GM21390 (cell line): ENCODE results near the gene NFS1.
"Not testable (repeated sequence)": the region's sequence is repeated elsewhere in the genome, so short reads cannot be mapped to it uniquely, and the experiment has no call there.

ENCODE experiments used
- ATAC-seq: cut with Tn5 transposase; IDR thresholded peaks from one replicate; pipeline ENCODE4 v1.9.1; 2021; ENCODE audit not compliant: unreplicated experiment

NFS1 gene

DNA sequence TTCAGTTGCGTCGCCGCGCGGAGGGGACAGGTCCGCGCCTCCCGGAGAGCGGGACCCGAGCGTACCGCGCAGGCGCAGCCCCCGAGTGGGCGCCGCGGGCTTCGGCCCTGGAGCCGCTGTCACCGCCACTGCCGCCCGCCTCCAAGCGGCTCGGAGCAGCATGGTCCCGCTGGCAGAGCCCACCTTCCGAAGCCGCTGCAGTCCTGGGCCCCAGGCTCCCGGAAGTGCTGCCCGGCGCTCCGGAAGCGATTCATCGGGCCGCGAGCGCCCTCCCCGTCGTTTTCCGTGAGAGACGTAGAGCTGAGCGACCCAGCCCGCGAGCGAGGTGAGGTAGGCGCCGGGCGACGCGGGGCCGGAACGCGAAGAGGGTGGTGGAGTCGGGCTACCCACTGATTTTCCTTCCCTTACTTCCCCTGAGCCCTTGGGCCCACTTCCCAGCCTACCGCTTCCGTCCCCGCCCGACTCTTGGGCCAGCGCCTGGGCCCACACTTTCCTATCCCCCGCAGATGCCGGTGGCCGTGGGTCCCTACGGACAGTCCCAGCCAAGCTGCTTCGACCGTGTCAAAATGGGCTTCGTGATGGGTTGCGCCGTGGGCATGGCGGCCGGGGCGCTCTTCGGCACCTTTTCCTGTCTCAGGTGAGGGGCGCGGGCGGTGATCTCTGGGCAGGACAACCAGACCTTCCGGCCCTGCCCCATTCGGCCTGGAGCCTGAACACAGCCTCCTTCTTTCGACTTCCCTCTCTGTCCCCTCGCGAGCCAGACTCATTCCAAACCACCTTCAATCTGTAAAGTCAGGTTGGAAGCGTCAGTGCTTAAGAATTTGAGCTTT is at the start of gene NFS1, which contains the start of gene ROMO1:
Gene NFS1, minus strand, starts transcription at position 226 of the 830 bp plus-strand sequence. Its CDS starts 64 bp downstream, at position 162.
Gene ROMO1, plus strand, starts transcription at position 279 of the 830 bp plus-strand sequence. Its CDS starts 228 bp downstream, at position 507.
- peak; percentile 74 for ATAC-seq

DNA sequence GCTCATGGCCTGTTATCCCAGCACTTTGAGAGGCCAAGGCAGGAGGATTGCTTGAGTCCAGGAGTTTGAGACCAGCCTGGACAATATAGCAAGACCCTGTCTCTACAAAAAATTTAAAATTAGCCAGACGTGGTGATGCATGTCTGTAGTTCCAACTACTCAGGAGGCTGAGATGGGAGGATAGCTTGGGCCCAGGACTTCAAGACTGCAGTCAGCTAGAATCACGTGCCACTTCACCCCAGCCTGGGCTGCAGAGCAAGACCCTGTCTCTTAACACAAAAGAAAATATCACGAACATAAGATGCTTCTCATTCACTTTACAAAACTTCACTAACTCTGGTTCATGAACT is 45.3 kb upstream of the NFS1 start:
- not testable (repeated sequence) for ATAC-seq

DNA sequence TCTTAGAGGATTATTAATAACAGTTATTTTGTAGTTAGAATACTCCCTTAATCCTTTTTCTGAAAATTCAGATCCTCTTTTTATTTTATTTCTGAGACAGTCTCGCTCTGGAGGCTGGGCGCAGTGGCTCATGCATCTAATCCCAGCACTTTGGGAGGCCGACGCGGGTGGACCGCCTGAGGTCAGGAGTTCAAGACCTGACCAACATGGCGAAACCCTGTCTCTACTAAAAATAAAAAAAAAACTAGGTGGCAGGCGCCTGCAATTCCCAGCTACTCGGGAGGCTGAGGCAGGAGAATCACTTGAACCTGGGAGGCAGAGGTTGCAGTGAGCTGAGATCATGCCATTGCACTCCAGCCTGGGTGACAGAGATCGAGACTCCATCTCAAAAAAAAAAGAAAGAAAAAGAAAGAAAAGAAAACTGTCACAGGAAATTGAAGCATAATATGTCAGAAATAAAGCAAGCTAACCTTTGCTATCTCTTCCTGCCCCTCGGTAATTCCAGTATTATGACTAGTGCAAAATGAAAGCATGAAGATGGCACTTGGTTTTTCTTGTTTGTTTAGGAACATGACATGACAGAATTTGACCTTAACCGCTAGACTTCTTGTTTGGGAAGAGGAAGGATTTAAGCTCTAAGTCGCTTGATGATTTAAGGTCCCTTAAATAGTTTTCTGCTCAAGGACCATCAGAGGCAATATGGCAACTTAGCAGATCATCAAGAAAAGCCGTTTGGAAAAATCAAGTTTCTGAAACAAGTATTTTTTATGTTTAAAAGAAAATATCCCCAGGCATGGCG is 44.7 kb upstream of the NFS1 start:
- ATAC-seq, result no peak

DNA sequence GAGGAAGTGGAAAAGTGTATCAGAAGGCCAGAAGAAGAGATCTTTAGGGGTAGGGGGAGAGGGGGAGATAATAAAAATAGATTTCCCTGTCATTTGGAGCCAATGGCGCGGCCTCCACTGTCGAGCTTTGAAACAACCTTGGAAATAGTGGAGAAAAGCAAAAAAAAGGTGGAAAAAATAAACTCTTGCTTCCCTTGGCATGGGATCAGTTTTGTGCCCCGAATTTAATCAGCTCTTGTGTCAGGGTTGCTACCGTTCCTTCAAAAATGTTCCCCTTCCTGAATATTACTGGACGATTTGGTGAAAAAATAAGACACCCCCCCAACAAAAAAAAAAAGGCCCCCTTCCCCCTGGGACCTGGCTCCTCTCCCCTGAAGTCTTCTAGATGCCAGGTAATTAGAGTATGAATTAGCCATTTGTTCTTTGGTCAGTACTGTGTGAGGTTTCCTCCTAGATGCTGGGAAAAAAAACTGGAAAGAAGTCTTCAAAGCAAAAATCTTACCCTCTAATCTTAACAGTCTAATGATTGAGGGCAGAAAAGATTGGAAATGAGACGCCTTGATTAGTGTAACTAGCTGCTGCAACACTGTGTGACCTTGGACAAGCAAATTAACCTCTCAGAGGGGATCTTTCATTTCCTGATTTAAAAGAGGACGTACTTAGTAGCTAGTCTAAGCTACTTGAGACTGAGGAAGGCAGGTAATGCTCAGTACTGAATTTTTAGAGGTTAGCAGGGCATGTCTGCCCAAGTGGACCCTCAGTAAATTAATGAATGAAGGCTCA is 43.8 kb upstream of the NFS1 start:
- no peak for ATAC-seq

DNA sequence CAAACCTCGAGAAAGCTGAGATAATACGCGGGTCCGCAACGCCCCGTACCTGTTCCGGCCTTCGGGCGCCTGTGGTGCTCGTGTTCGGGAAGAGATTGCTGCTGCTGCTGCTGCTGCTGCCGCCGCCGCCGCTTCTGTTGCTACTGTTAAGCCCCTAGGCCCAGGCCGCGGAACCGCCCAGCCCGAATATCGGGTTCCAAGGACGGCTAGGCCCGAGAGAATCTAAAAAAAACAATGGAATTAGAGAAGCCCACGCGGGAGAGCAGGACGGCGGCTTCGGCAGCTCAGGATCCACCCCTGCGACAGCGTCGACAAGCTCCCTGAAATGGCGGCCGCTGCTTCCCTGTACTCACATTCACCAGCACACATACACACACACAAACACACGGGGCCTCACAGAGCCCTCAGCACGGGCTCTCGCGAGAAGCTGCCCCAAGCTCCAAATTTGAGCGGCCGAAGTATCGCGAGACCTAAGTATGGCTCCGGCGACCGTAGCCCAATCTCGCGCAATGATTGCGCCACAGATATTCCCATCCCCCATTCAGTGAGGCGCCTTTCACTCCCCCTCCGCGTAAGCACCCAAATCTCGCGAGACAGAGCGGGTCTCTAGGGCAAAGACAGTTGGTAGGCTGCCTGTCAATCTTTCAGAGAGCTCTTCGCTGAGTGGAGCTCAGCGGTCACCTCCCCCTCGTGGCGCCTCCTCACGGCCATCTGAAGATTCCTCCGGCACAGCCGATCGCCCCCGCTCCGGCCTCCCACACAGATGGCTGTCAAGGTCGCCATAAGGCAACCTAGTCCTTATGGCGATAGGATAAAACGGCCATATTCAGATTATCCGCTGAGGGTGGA is 43.0 kb upstream of the NFS1 start, which contains the start of gene RBM39:
Gene RBM39, minus strand, starts transcription at position 369 of the 849 bp plus-strand sequence. CDS start 1,386 bp downstream, outside the sequence.
- ATAC-seq, result peak; percentile 87

DNA sequence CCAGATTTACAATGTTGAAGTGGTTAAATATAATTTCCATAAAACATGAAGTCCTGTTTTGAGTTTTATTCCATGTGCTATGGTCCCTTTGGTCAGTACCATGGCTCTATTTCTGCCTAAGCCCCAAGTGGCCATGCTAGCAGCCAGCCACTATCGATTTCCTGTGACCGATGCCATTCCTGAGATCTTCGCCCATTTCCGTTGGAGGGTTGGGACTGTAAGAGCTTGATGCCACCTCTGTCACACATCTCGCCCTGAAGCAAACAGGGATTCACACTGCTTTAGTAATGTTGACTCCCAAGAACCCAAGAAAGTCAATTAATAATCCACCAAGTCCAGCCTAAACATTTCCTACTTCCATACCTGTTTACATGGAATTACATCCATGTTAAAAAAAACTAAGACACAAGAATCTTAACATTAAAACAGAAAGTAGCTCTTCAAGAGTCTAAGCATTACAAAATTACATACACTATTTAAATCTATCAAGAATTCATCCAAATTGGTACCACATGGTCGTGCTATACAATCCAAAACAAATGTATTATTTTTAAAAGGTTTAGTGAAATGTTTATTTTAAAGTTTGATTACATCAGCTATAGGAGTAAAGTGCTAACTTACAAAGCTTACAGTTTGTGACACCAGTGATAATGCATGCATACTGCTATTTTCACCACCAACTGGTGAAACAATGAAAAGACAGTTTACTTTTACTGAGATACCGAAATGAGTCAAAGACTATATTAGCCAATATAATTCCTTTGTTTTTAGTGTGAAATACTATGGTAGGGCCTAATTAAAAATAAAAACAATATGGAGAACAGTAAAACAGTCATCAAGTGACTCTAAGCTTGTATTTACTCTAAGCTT is 40.4 kb upstream of the NFS1 start:
- ATAC-seq, result no peak

DNA sequence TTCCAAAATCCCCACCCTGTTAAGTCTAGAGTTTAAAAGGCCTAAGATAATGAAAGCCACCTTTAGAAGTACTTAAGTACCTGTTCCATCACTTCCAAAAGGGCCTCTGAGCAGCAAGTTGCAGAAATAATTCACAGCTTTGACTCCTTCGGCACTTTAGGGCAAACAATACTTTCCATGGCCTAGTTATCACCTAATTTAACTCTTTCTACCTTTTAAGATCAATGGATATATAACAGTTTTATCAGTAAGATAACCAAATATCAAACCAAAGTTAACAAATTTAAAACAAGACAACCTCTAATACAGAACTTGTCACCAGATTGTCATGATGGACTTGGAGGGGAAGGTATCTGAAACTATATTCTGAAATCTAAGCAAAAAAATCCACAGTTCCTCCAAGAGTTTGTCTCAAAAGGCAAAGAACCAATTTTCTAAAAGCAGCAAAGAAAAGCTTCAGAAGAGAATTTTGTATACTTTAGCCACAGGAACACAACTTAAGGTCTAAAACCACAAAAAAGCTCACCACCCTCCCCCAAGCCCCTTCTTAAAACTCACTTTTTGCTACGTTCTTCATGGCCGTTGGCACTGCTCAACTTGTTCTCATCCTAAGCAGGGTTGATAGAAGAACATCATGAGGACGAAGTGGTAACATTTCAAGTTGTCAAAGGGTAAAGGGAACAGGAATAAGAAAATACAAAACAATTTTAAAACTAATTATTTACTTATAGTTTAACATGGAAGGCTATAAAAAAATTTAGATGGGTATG is 39.4 kb upstream of the NFS1 start:
- no peak for ATAC-seq

DNA sequence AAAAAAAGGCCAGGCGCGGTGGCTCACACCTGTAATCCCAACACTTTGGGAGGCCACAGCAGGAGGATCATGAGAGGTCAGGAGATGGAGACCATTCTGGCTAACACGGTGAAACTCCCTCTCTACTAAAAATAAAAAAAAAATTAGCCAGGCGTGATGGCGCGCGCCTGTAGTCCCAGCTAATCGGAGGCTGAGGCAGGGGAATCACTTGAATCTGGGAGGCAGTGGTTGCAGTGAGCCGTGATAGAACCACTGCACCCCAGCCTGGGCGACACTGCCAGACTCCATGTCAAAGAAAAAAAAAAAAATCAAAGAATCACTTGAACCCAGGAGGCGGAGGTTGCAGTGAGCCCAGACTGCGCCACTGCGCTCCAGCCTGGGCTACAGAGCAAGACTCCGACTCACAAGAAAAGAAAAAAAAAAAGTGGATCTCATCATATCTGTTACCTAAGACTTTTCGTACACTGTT is 38.7 kb upstream of the NFS1 start:
- no peak for ATAC-seq

DNA sequence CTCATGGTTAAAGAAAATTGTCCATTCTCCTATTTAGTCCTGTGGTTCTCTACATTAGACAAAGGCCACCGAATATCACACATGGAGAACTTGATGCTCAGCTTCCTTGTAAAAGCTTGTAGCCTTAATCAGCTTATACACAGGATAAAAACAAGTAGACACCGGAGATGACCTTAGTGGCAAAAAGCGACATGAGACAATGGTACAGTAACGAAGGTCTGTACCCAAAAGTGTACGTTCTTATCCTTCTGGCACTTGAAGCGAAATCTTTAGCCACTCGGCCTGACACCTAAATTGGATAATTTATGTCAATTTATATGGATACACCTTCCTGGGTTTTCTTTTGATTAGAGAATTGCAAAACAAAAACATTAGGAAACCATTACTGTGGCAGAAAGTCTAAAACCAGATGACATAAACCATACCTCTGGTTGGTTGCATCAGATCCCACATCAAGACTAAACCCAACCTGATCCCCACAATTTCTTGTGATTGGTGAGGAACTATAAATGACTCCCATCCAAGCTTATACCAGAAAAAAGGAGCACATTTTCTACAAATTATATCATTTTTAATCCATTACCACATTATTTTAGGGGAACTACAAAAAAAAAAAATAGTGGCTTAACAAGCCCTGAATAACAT is 36.8 kb upstream of the NFS1 start:
- ATAC-seq, result no peak

DNA sequence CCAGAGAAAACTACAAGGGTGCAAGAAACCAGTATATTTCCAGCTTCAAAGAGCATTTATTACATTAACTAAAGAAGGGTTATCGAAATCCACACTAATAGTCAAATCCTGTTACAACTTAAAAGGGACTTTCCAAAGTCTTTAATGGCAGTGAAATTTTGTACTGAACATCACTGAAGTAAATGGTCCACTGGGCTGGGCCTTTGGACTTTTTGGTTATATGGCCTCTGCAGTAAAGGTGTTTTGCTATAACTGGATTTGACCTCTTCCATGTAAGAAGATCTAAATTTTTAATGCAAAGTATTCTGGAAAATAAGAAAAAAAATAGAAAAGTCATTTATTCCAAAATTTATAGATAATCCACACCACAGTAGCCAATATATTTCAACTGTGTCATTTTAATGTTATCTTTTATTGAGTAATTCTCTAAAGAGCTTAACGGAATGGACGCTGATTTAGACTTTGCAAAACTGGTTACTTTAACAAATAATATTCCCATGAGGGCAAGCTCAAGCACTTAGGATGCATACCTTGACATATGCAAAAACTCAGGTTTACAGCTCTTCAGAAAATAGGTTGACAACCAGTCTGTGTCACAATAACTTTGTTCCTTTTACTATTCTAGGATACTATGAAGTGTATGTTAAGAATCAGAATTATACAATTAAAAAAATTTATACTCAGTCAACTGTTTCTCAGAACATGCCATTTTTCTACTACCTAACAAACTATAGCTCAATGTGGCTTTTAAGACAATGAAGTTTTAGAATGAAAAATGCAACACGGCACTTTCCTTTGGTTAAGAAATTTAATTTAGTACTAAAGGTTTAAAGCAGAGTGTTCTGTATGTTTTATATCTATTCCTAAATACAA is 35.9 kb upstream of the NFS1 start:
- no peak for ATAC-seq

DNA sequence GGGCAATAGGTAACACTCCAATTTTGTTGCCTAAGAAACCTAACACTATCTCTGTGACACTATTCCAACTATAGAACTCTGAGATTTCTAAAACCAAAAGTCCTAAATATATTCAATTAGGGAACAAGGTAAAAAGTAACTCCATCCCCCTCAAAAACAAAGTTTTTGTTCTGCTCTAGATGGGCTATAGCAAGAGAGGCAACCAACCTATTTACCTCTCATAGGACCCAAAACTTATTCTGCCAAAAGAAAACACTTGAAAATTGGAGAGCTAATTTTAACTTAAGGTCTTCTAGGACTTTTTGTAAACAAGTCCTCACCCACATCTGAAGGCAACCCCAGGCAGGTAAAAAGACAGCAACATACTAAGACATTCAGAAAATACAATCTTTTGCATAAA is 35.2 kb upstream of the NFS1 start:
- no peak for ATAC-seq

DNA sequence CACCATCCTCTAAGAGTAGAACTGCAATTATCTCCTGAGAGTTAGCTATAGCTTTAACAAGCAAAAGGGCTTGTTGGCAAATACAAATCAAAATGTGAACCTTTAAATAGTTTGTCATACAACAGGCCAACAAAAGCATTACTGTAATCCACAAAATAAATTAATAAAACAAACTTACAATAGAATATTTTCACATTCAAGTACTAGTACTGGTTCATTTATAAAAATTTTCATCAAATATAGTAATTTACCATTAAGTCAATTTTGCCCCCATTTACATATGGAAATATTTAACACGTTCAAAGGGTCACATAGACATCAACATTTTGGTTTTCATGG is 33.5 kb upstream of the NFS1 start:
- ATAC-seq, result no peak

DNA sequence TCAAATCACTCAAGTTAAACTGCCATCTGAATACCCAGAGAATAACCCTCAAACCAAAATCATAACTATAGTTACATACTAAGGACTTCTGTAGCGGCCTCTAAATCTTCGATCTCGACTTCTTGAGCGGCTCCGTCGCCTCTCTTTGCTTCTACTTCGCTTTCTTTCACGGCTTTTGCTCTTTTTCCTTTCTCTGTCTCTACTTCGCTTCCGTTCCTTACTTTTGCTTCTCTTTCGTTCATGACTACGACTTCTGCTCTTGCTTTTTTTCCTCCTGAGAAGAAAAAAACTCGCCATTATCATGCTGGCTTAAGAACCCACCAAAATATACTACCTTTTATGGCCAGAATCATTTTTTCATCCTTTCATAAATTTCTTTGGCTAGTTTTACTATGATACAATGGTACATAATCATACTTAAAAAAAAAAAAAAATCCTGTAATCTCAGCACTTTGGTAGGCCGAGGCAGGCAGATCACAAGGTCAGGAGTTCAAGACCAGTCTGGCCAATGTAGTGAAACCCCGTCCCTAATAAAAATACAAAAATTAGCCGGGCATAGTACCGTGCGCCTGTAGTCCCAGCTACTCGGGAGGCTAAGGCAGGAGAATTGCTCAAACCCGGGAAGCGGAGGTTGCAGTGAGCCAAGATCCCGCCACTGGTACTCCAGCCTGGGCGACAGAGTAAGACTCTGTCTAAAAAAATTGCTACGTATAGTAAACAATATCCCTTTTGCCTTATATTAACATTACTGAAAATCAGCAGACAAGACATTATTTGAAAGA is 32.9 kb upstream of the NFS1 start:
- no peak for ATAC-seq

DNA sequence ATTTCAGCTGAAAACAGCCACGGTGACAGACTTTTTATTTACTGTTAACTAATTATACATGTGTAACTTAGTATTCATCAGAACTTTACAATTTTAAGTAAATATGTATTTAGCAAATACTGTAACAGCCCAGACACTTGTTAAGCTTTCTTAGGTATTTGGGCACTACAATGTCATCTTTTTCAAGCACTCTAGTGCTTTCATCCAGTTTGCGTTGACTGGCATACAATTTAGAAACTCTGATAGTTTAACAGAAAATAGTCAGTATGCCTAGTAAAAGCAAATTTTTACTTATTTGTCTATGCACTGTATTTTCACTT is 32.3 kb upstream of the NFS1 start:
- ATAC-seq, result no peak

DNA sequence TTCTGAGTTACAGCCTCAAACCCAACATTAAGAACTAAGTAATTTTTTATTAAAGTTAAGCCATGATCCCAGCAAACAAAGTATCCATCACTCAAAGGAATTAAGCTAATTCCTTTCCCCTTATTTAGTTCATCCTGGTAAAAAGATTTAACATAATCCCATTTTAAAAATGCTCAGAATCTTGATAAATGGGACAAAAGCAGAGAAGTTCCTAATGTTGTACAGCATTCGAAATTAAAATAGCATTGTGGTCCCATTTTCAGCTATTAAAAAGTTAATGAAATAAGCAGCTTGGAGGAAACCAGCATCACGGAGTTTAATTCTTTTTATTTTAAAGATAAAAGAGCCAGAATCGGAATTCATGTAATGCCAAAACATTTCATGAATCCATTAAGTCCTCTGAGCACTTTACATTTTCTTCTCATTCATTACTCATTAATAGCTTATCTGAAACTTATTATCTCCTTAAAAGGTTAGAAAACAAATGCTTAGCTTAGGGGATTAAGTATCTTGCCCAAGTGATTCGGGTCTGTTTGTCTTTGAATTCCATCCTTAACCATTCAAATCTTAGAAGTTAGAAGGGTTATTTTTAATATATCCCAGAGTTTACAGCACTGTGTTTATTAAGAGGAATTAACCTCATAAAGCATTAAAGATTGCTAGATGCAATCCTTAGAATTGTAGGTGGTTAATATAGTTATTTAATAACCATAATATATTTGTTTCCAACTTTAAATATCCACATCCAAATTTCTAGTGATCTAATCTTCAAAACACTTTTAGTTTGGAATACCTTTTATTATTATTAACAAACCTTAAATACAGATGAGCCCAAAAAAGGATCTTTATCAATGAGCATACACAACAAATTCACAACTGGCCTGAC is 31.7 kb upstream of the NFS1 start:
- ATAC-seq, result no peak
